ENCODE data around the gene TULP1. TPM values are rescaled to one million over a fixed set of nuclear protein-coding genes. Genes with fewer than 3 reads are reported as not detected.

TULP1 gene
- total and polyA plus RNA-seq, 2 of the 4 experiments (the other 2 are of a cell fraction), result not detected

- peak overlapping the region; percentile 42; the same call in 1 of the 3 replicates for H2BK15ac ChIP-seq (ENCODE audit: low read depth, low read length)
- 0 out of 2 replicates have a peak, but pooled peaks have one; percentile 23 for TF ChIP-seq MAZ (IDR thresholded peaks at IDR 0.05; ENCODE audit: borderline replicate concordance, low read depth, low read length)
- no peak for TF ChIP-seq BHLHE40 (IDR thresholded peaks at IDR 0.05; ENCODE audit: low read depth, low read length)
- peak; percentile 88 for TF ChIP-seq RFX5 (IDR thresholded peaks at IDR 0.05; ENCODE audit: low read depth, low read length)
- TF ChIP-seq MXI1 (IDR thresholded peaks at IDR 0.05; ENCODE audit: borderline replicate concordance, low read depth, low read length), result no peak
- in situ Hi-C loops (cut with MboI; ENCODE audit: low sequenced_read_pairs), result no loop called here
- H3K9ac ChIP-seq (ENCODE audit: low read depth, low read length), result peak overlapping the region; percentile 98
- dilution Hi-C loops (cut with HindIII; ENCODE audit: low sequenced_read_pairs, unreplicated experiment), result no loop called here
- H2AFZ ChIP-seq (replicated peaks; ENCODE audit: low read length, poor library complexity), result peak overlapping the region; percentile 86
- peak overlapping the region; percentile 94 for H3K4me2 ChIP-seq (ENCODE audit: low read depth, low read length)
- H4K5ac ChIP-seq (ENCODE audit: low read depth, low read length), result no peak overlapping the region; the same call in 1 of the 2 replicates
- no peak overlapping the region for H2BK20ac ChIP-seq (ENCODE audit: low read depth, low read length)
- peak overlapping the region; percentile 82 for H4K91ac ChIP-seq (ENCODE audit: insufficient read depth, low read depth, low read length)
- H3K56ac ChIP-seq (ENCODE audit: extremely low read depth, insufficient read depth, low read length), result peak overlapping the region; percentile 77; the same call in 1 of the 2 replicates
- no CpG with 5 or more reads among the region's 9 CpGs for WGBS, 2 experiments (ENCODE audit: extremely low coverage in 2 of 2, insufficient read length in 1 of 2)
- peak overlapping the region; percentile 24 to 72; a peak in 2 of 4 replicates for H4K8ac ChIP-seq (ENCODE audit: low read depth in 2 of 2, low read length in 2 of 2)
- intact Hi-C loops (cut with micrococcal nuclease), result loop anchor here (2.0 kb wide), 1 partner anchor 25 kb away; no protein-coding TSS in a partner anchor
- peak overlapping the region; percentile 91 for H2AK5ac ChIP-seq (ENCODE audit: low read depth, low read length)
- H3K27me3 ChIP-seq (ENCODE audit: control insufficient read depth, insufficient read depth, low read length), result no peaks in the 10 kb centered on the region
- peak overlapping the region; percentile 92 for H3K14ac ChIP-seq (replicated peaks; ENCODE audit: low read depth, low read length)
- H2AK9ac ChIP-seq (replicated peaks; ENCODE audit: low read depth, low read length, poor library complexity), result peak overlapping the region; percentile 92
- BruUV-seq (replicated peaks), result TSS peak; percentile 45
- H3K18ac ChIP-seq (ENCODE audit: low read depth, low read length), result peak overlapping the region; percentile 34; the same call in 1 of the 2 replicates
- ChIA-PET CTCF (interaction anchor here (0.6 kb wide), 1 partner anchor 1596 kb away, joined by 3 read pairs; no protein-coding TSS in a partner anchor), POLR2A (ENCODE audit: unreplicated experiment) (interaction anchor here (0.5 kb wide), 1 partner anchor 273 kb away, joined by 4 read pairs; no protein-coding TSS in a partner anchor)
- H3K4ac ChIP-seq (ENCODE audit: low read depth, low read length), result peak overlapping the region; percentile 97
- H3K27ac ChIP-seq (ENCODE audit: insufficient read depth, low read length), result peak overlapping the region; percentile 84
- ATAC-seq (ENCODE audit: low read depth) (no peak), DNase-seq (peak; percentile 38)
- peaks cover 32% of the 10 kb centered on the region for H3K9me1 ChIP-seq (ENCODE audit: insufficient read depth, low read length)
- peaks cover 49% of the 10 kb centered on the region for H3K4me1 ChIP-seq (ENCODE audit: control insufficient read depth, insufficient read depth, low read length)
- H3K9me3 ChIP-seq (ENCODE audit: control insufficient read depth, insufficient read depth, low read length), result no peaks in the 10 kb centered on the region
- H2BK5ac ChIP-seq (ENCODE audit: low read depth, low read length, poor library complexity, severe bottlenecking), result peak overlapping the region; percentile 88
- H2BK120ac ChIP-seq (ENCODE audit: low read depth, low read length), result peak overlapping the region; percentile 55; the same call in 1 of the 2 replicates
- 0 out of 2 replicates have a peak, but pooled peaks cover 5% of the 10 kb centered on the region for H3K36me3 ChIP-seq (ENCODE audit: control insufficient read depth, insufficient read depth, low read length)
- peaks cover 12 to 71% of the 10 kb centered on the region in 2 experiments; a peak in 3 of 4 replicates for H3K79me1 ChIP-seq (ENCODE audit: low read depth in 1 of 2, low read length in 2 of 2)
- H4K20me1 ChIP-seq (ENCODE audit: insufficient read depth, low read length), result peaks cover 34% of the 10 kb centered on the region
- H3K4me3 ChIP-seq (ENCODE audit: insufficient read depth, low read depth, low read length), result peak overlapping the region; percentile 63
- H3K23ac ChIP-seq (ENCODE audit: low read depth, low read length), result peak overlapping the region; percentile 92
Measured at GRCh38 chr6:35495258-35496035, 17.2 kb downstream of the TULP1 start.

Measured in IMR-90 (cell line).